CD4-positive, alpha-beta T cell (primary cell): ENCODE results near the gene IL18RAP. TPM values are rescaled to one million over a fixed set of nuclear protein-coding genes. Genes with fewer than 3 reads are reported as not detected.

Source experiments
- ATAC-seq: fragments of 200-7000 bp; cut with Tn5 transposase; one replicate; pipeline ENCODE4 v1.10.0; 2022; ENCODE audit warnings: mild to moderate bottlenecking; ENCODE audit not compliant: poor library complexity
- CTCF ChIA-PET: fragments of 350-600 bp; sonication (Branson Sonifier 250); formaldehyde crosslinking; loops from one replicate; lab custom pipeline; 2021; ENCODE audit warnings: antibody characterized with exemption, inconsistent platforms; lab: Charles Lee
- POLR2A ChIA-PET: fragments of 350-600 bp; sonication (Branson Sonifier 250); formaldehyde crosslinking; loops from one replicate; lab custom pipeline; 2021; ENCODE audit warnings: antibody characterized with exemption, inconsistent platforms; lab: Charles Lee
- DNase-seq, 14 experiments: peaks; one replicate each; pipeline ENCODE4 v3.0.0-alpha.2; 2013 to 2020; ENCODE audit warnings: mixed read lengths in 2 of 14
- H3K27ac ChIP-seq, 2 donors: one replicate each; pipeline versions ENCODE4 v1.5.1 to v1.7.0; 2013; ENCODE audit warnings: low read length in 2 of 2, low read depth in 1 of 2, mild to moderate bottlenecking in 1 of 2
- H3K27me3 ChIP-seq, 2 experiments: 1 replicate in 1 of 2; 2 replicates in 1 of 2; pipeline versions ENCODE4 v1.6.1 to v1.7.0; 2013; ENCODE audit warnings: low read length in 2 of 2, control low read depth in 1 of 2, mild to moderate bottlenecking in 1 of 2, moderate library complexity in 1 of 2; ENCODE audit not compliant: insufficient read depth in 2 of 2, control insufficient read depth in 1 of 2
- H3K36me3 ChIP-seq: one replicate; pipeline ENCODE4 v1.6.1; 2013; ENCODE audit warnings: low read length, control low read depth; ENCODE audit not compliant: insufficient read depth
- H3K4me1 ChIP-seq: one replicate; pipeline ENCODE4 v1.6.1; 2013; ENCODE audit warnings: low read length, control low read depth; ENCODE audit not compliant: insufficient read depth
- H3K4me3 ChIP-seq: one replicate; pipeline ENCODE4 v1.5.1; 2013; ENCODE audit warnings: mild to moderate bottlenecking, low read length, moderate library complexity
- H3K9me3 ChIP-seq, 2 experiments: 1 replicate in 1 of 2; 2 replicates in 1 of 2; pipeline versions ENCODE4 v1.6.1 to v1.7.0; 2013; ENCODE audit warnings: low read length in 2 of 2, mild to moderate bottlenecking in 2 of 2, control low read depth in 1 of 2, moderate library complexity in 1 of 2; ENCODE audit not compliant: control insufficient read depth in 1 of 2, insufficient read depth in 1 of 2
- H3K27ac Mint-ChIP-seq: one replicate; pipeline ENCODE4 v1.8.0; 2020; ENCODE audit warnings: mixed read lengths
- H3K27me3 Mint-ChIP-seq: one replicate; pipeline ENCODE4 v1.8.0; 2021; ENCODE audit warnings: mixed read lengths
- H3K36me3 Mint-ChIP-seq: one replicate; pipeline ENCODE4 v1.8.0; 2021; ENCODE audit warnings: low read depth, mixed read lengths
- H3K4me1 Mint-ChIP-seq: one replicate; pipeline ENCODE4 v1.8.0; 2021; ENCODE audit warnings: low read depth, mixed read lengths
- H3K4me3 Mint-ChIP-seq: one replicate; pipeline ENCODE4 v1.8.0; 2020; ENCODE audit warnings: mild to moderate bottlenecking, mixed read lengths
- H3K9me3 Mint-ChIP-seq: one replicate; pipeline ENCODE4 v1.8.0; 2020; ENCODE audit warnings: mixed read lengths
- CTCF ChIP-seq: fragments of 200-600 bp; IDR thresholded peaks from one replicate; pipeline ENCODE4 v1.8.0; 2022; ENCODE audit warnings: antibody characterized with exemption, mild to moderate bottlenecking
- intact Hi-C, 2 experiments: fragments of 100-400 bp; cut with DNase I in 1 of 2; cut with micrococcal nuclease in 1 of 2; formaldehyde crosslinking; loops; one replicate each; pipeline versions ENCODE4 v1.15.1 to v1.9.0; 2023 to 2025; cut with DNase I, micrococcal nuclease
- total RNA-seq, 174 experiments: library from RNA in 2 of 174; stranded (reverse) in 2 of 174; gene quantifications; one replicate each; pipeline ENCODE4 v1.2.3 and lab custom pipeline; 2021 to 2026

IL18RAP gene
- total RNA-seq, 2 experiments from 2014 or later, result 2.3 to 2.6 TPM

GRCh38 chr2:102399499-102400141 is 23.3 kb upstream of the IL18RAP start:
- Mint-ChIP-seq H3K4me1 (peaks cover 13% of the 10 kb centered on the region), H3K9me3 (no peaks in the 10 kb centered on the region), H3K4me3 (no peak overlapping the region), H3K36me3 (no peaks in the 10 kb centered on the region), H3K27ac (no peak overlapping the region), H3K27me3 (no peaks in the 10 kb centered on the region)
- Histone ChIP-seq H3K4me1 (peaks cover 3% of the 10 kb centered on the region), H3K27ac (no peak overlapping the region), H3K36me3 (no peaks in the 10 kb centered on the region), H3K4me3 (no peak overlapping the region), H3K27me3 (no peaks in the 10 kb centered on the region), H3K9me3 (no peaks in the 10 kb centered on the region)
- ATAC-seq, result no peak
- ChIA-PET POLR2A (no interaction called here), CTCF (no interaction called here)
- intact Hi-C loops, result no loop called here
- no peak for TF ChIP-seq CTCF
- DNase-seq, result no peak

GRCh38 chr2:102401456-102401855 is 21.5 kb upstream of the IL18RAP start:
- Histone ChIP-seq H3K4me3 (no peak overlapping the region), H3K27ac (no peak overlapping the region), H3K36me3 (no peaks in the 10 kb centered on the region), H3K9me3 (no peaks in the 10 kb centered on the region), H3K27me3 (no peaks in the 10 kb centered on the region), H3K4me1 (peaks cover 3% of the 10 kb centered on the region)
- Mint-ChIP-seq H3K27me3 (no peaks in the 10 kb centered on the region), H3K9me3 (no peaks in the 10 kb centered on the region), H3K27ac (no peak overlapping the region), H3K36me3 (no peaks in the 10 kb centered on the region), H3K4me1 (peaks cover 13% of the 10 kb centered on the region), H3K4me3 (no peak overlapping the region)
- ATAC-seq (no peak), DNase-seq (no peak)
- POLR2A ChIA-PET, result no interaction called here
- intact Hi-C loops, result no loop called here
- CTCF ChIA-PET, result no interaction called here
- no peak for TF ChIP-seq CTCF

- Mint-ChIP-seq H3K36me3 (no peaks in the 10 kb centered on the region), H3K4me1 (peaks cover 13% of the 10 kb centered on the region), H3K9me3 (no peaks in the 10 kb centered on the region), H3K27ac (no peak overlapping the region), H3K4me3 (no peak overlapping the region), H3K27me3 (no peaks in the 10 kb centered on the region)
- Histone ChIP-seq H3K27me3 (no peaks in the 10 kb centered on the region), H3K27ac (no peak overlapping the region), H3K4me1 (peaks cover 3% of the 10 kb centered on the region), H3K9me3 (no peaks in the 10 kb centered on the region), H3K36me3 (no peaks in the 10 kb centered on the region), H3K4me3 (no peak overlapping the region)
- ChIA-PET CTCF (no interaction called here), POLR2A (no interaction called here)
- no peak for TF ChIP-seq CTCF
- no peak for DNase-seq
- intact Hi-C loops, result no loop called here
- no peak for ATAC-seq
Observed at GRCh38 chr2:102401865-102402264, 21.1 kb upstream of the IL18RAP start.
